K562 (cell line): ENCODE results near the gene PRDM15. TPM values are rescaled to one million over a fixed set of nuclear protein-coding genes. Genes with fewer than 3 reads are reported as not detected.

Experiments
- GTF2A2 ChIP-seq: IDR thresholded peaks from 2 replicates; pipeline ENCODE4 v1.6.1; 2016; ENCODE audit warnings: mild to moderate bottlenecking, missing genetic modification characterization, missing compliant biosample characterization
- SMAD4 ChIP-seq: fragments of 250-450 bp; sonication (Bioruptor Pico); conservative IDR thresholded peaks from 2 replicates; pipeline ENCODE4 v1.8.0; 2021; ENCODE audit warnings: inconsistent platforms, mild to moderate bottlenecking, moderate library complexity
- polyA plus RNA-seq, 8 experiments: library from polyadenylated mRNA; depleted of rRNA in 4 of 8; stranded (reverse) in 5 of 8; unstranded in 3 of 8; fragments of >200 nt; fragmentation: Nextera tagmentation in 2 of 8; fragmentation: Illumina TruSeq in 1 of 8; extraction: Ambion mirVana in 2 of 8; extraction: Trizol in 1 of 8; gene quantifications; 2 replicates each; pipeline versions ENCODE4 v1.2.1 to v1.2.3, GENCODE V29; 2011 to 2014; ENCODE audit warnings: inconsistent platforms in 1 of 8, missing spikeins in 1 of 8
- total RNA-seq, 7 experiments: library from RNA; depleted of rRNA in 6 of 7; stranded (reverse); fragments of >200 nt in 6 of 7; fragmentation: Illumina TruSeq in 2 of 7; extraction: Trizol in 2 of 7; gene quantifications; 2 replicates each; pipeline versions ENCODE4 v1.2.1 to v1.2.3, GENCODE V29; 2011 to 2021; ENCODE audit warnings: low replicate concordance in 1 of 7
- TF ChIP-seq, protein P1 (sequence below), 2 experiments: fragments of 450-650 bp; formaldehyde crosslinking in 1 of 2; IDR thresholded peaks; 2 replicates each; pipeline versions ENCODE4 v1.4.0 to v1.6.1; 2014 to 2020; ENCODE audit warnings: mild to moderate bottlenecking in 2 of 2, borderline replicate concordance in 1 of 2, low read depth in 1 of 2

Gene PRDM15
- total and polyA plus RNA-seq, 9 of the 15 experiments (the other 6 are each of a cell fraction or from before 2014, with no cell fraction given) = 0.93 to 9.2 (median 6.2) TPM

DNA sequence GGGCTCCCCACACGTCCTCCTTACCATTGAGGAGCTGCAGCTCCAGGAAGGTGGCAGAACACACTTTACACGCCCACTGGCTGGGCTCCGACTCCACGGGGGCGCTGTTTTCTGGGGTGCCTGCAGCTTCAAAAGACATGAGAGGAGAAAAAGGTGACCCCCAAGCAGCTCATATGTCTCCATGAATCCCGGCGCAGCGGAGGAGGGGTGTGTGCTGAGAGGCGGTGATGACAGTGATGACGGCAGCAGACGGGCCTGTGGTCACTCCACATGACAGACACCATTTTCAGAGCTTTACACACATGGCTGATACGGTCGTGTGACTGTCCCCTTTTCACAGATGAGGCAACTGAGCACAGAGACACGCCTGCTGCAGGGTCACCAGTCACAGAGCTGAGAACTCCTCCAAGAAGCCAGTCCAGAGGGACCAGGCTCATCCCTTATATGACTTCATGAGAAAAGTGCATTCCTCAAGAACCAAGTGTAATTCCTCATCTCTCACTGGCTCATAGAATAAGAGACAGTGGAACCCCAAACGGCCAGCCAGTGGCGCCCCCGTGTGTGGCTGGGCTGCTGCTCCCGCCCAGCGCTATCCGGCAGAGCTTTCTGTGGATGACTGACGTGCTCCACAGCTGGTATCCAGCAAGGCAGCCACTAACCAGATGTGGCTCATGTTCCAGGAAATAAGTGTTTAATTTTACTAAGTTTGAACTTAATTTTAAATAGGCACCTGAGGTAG lies 31.9 kb downstream of the PRDM15 start (continued):
- TF ChIP-seq, protein P1, sequence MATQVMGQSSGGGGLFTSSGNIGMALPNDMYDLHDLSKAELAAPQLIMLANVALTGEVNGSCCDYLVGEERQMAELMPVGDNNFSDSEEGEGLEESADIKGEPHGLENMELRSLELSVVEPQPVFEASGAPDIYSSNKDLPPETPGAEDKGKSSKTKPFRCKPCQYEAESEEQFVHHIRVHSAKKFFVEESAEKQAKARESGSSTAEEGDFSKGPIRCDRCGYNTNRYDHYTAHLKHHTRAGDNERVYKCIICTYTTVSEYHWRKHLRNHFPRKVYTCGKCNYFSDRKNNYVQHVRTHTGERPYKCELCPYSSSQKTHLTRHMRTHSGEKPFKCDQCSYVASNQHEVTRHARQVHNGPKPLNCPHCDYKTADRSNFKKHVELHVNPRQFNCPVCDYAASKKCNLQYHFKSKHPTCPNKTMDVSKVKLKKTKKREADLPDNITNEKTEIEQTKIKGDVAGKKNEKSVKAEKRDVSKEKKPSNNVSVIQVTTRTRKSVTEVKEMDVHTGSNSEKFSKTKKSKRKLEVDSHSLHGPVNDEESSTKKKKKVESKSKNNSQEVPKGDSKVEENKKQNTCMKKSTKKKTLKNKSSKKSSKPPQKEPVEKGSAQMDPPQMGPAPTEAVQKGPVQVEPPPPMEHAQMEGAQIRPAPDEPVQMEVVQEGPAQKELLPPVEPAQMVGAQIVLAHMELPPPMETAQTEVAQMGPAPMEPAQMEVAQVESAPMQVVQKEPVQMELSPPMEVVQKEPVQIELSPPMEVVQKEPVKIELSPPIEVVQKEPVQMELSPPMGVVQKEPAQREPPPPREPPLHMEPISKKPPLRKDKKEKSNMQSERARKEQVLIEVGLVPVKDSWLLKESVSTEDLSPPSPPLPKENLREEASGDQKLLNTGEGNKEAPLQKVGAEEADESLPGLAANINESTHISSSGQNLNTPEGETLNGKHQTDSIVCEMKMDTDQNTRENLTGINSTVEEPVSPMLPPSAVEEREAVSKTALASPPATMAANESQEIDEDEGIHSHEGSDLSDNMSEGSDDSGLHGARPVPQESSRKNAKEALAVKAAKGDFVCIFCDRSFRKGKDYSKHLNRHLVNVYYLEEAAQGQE (IDR thresholded peaks at IDR 0.05; ENCODE audit: borderline replicate concordance) = peak; percentile 54; the same call in 1 of the 2 replicates
- TF ChIP-seq, protein P1 (CRISPR knock-in tag; IDR thresholded peaks at IDR 0.05; ENCODE audit: low read depth) = no peak
- no peak for TF ChIP-seq GTF2A2
- TF ChIP-seq SMAD4 (CRISPR knock-in tag) = peak; percentile 56
